GM12878 (cell line): ENCODE measurements around the gene APOLD1. TPM values are rescaled to one million over a fixed set of nuclear protein-coding genes. Genes with fewer than 3 reads are reported as not detected.

ENCODE experiments used
- ATF7 ChIP-seq: fragments of 450-650 bp; IDR thresholded peaks from 2 replicates; pipeline ENCODE4 v1.6.1; 2016; ENCODE audit warnings: low read depth, mild to moderate bottlenecking
- BRCA1 ChIP-seq: IDR thresholded peaks from 2 replicates; pipeline ENCODE4 v1.6.1; 2011; ENCODE audit warnings: low read depth, low read length, improper control_type of control experiment
- CREB1 ChIP-seq: IDR thresholded peaks from 2 replicates; pipeline ENCODE4 v1.6.1; 2012; ENCODE audit warnings: low read depth, mild to moderate bottlenecking, inconsistent platforms
- JUND ChIP-seq: IDR thresholded peaks from 2 replicates; pipeline ENCODE4 v1.6.1; 2012; ENCODE audit warnings: low read depth, mild to moderate bottlenecking, low read length, improper control_type of control experiment, moderate library complexity
- MTA3 ChIP-seq: IDR thresholded peaks from 2 replicates; pipeline ENCODE4 v1.6.1; 2012; ENCODE audit warnings: low read length, inconsistent platforms, borderline replicate concordance
- POLR2A ChIP-seq: IDR thresholded peaks from 2 replicates; pipeline ENCODE4 v1.6.1; 2011; ENCODE audit warnings: low read depth, mild to moderate bottlenecking, low read length
- POLR2AphosphoS2 ChIP-seq: IDR thresholded peaks from 2 replicates; pipeline ENCODE4 v1.6.1; 2011; ENCODE audit warnings: low read depth, mild to moderate bottlenecking, low read length, improper control_type of control experiment, moderate library complexity
- RAD51 ChIP-seq: fragments of 450-650 bp; IDR thresholded peaks from 2 replicates; pipeline ENCODE4 v1.6.1; 2016; ENCODE audit warnings: moderate library complexity, mild to moderate bottlenecking, inconsistent platforms
- RFX5 ChIP-seq: IDR thresholded peaks from 2 replicates; pipeline ENCODE4 v1.6.1; 2011; ENCODE audit warnings: low read depth, low read length, improper control_type of control experiment
- SP1 ChIP-seq: IDR thresholded peaks from one replicate; pipeline ENCODE4 v1.6.1; 2011; ENCODE audit warnings: low read depth, low read length
- TBL1XR1 ChIP-seq: IDR thresholded peaks from 2 replicates; pipeline ENCODE4 v1.6.1; 2012; ENCODE audit warnings: low read depth, low read length, improper control_type of control experiment
- TCF7 ChIP-seq: IDR thresholded peaks from 2 replicates; pipeline ENCODE4 v1.6.1; 2014; ENCODE audit warnings: antibody characterized with exemption, borderline replicate concordance
- WRNIP1 ChIP-seq: IDR thresholded peaks from 2 replicates; pipeline ENCODE4 v1.6.1; 2011; ENCODE audit warnings: low read depth, low read length, improper control_type of control experiment, borderline replicate concordance
- ZNF207 ChIP-seq: fragments of 450-650 bp; IDR thresholded peaks from 2 replicates; pipeline ENCODE4 v1.6.1; 2014; ENCODE audit warnings: antibody characterized with exemption, mild to moderate bottlenecking, borderline replicate concordance
- polyA plus RNA-seq, 11 experiments: library from polyadenylated mRNA; depleted of rRNA in 4 of 11; unstranded in 6 of 11; stranded (reverse) in 5 of 11; fragments of >200 nt; fragmentation: Nextera tagmentation in 4 of 11; fragmentation: Illumina TruSeq in 1 of 11; extraction: Ambion mirVana in 4 of 11; extraction: Trizol in 1 of 11; gene quantifications; 1 replicate in 1 of 11; 2 replicates in 10 of 11; pipeline versions ENCODE4 v1.2.1 to v1.2.3, GENCODE V29; 2011 to 2016; ENCODE audit warnings: inconsistent platforms in 2 of 11, missing spikeins in 2 of 11, low read depth in 1 of 11
- total RNA-seq, 4 experiments: library from RNA; depleted of rRNA in 3 of 4; stranded (reverse); fragments of >200 nt in 3 of 4; fragmentation: Illumina TruSeq in 1 of 4; extraction: Trizol in 1 of 4; gene quantifications; 2 replicates each; pipeline versions ENCODE4 v1.2.1 to v1.2.3, GENCODE V29; 2013 to 2021
- TF ChIP-seq, protein P1 (sequence below): fragments of 450-650 bp; formaldehyde crosslinking; IDR thresholded peaks from 2 replicates; pipeline ENCODE4 v1.4.0; 2022; ENCODE audit warnings: mild to moderate bottlenecking, moderate library complexity
- TF ChIP-seq, protein P2 (sequence below): IDR thresholded peaks from 2 replicates; pipeline ENCODE4 v1.6.1; 2011; ENCODE audit warnings: mild to moderate bottlenecking, low read depth, low read length, moderate library complexity; ENCODE audit not compliant: insufficient replicate concordance
- TF ChIP-seq, protein P3 (sequence below): fragments of 450-650 bp; IDR thresholded peaks from 2 replicates; pipeline ENCODE4 v1.6.1; 2016; ENCODE audit warnings: mild to moderate bottlenecking, moderate library complexity, borderline replicate concordance
- TF ChIP-seq, protein P4 (sequence below): IDR thresholded peaks from 2 replicates; pipeline ENCODE4 v1.6.1; 2011; ENCODE audit warnings: borderline replicate concordance, low read depth, mild to moderate bottlenecking, moderate library complexity, mixed read lengths, low read length; ENCODE audit not compliant: insufficient read depth; ENCODE audit errors: extremely low read length

The APOLD1 gene
- total and polyA plus RNA-seq, 10 of the 15 experiments (the other 5 are each of a cell fraction or from before 2014, with no cell fraction given) = 1.1 to 8.9 (median 4.2) TPM

DNA sequence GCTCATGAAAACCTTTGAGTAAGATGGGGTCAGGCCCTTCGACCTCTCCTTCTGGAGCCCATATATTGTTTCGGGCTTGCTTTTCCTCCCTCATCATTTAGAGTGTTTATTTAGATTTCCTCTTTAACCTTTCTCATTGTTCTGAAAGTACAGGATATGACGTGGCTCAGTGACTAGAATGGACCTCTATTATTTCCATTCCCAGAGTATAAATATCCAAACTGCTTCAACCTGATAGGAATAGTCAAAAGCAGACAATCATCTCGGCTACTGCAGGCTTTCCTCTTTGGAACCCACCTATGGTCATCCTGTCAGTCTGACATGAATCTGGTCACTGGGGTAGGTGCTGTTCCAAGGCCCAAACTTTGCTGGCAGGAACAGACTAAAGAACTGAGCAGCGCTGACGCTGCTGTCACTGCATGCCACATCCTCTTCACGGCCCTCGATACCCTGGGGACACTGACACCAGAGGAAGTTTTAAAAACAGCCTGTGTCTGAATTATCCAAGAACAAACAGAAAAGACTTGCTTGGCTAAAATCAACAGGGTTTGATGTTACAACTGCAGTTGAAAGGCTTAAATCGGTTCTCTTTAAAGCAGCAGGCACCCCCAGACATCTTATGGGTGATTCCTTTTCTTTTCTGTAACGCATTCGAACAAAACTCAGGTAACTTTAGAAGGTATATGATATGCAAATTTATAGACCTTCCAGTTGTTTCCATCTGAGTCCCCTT, 22.7 kb downstream of the APOLD1 start (continued):
- TF ChIP-seq WRNIP1 (no peak), POLR2A (peak; percentile 48; the same call in 1 of the 2 replicates), SP1 (peak; percentile 15), MTA3 (no peak), BRCA1 (no peak), ZNF207 (0 out of 2 replicates have a peak, but pooled peaks have one; percentile 12), ATF7 (peak; percentile 28), CREB1 (peak; percentile 69; the same call in 1 of the 2 replicates), TCF7 (no peak; the same call in 1 of the 2 replicates), TBL1XR1 (no peak), RFX5 (no peak), JUND (no peak), POLR2AphosphoS2 (no peak), RAD51 (peak; percentile 7; the same call in 1 of the 2 replicates)
- TF ChIP-seq, protein P1, sequence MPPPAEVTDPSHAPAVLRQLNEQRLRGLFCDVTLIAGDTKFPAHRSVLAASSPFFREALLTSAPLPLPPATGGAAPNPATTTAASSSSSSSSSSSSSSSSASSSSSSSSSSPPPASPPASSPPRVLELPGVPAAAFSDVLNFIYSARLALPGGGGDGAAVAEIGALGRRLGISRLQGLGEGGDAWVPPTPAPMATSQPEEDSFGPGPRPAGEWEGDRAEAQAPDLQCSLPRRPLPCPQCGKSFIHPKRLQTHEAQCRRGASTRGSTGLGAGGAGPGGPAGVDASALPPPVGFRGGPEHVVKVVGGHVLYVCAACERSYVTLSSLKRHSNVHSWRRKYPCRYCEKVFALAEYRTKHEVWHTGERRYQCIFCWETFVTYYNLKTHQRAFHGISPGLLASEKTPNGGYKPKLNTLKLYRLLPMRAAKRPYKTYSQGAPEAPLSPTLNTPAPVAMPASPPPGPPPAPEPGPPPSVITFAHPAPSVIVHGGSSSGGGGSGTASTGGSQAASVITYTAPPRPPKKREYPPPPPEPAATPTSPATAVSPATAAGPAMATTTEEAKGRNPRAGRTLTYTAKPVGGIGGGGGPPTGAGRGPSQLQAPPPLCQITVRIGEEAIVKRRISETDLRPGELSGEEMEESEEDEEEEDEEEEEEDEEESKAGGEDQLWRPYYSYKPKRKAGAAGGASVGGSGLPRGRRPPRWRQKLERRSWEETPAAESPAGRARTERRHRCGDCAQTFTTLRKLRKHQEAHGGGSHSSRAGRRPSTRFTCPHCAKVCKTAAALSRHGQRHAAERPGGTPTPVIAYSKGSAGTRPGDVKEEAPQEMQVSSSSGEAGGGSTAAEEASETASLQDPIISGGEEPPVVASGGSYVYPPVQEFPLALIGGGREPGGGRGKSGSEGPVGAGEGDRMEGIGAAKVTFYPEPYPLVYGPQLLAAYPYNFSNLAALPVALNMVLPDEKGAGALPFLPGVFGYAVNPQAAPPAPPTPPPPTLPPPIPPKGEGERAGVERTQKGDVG (CRISPR knock-in tag) = no peak
- TF ChIP-seq, protein P2, sequence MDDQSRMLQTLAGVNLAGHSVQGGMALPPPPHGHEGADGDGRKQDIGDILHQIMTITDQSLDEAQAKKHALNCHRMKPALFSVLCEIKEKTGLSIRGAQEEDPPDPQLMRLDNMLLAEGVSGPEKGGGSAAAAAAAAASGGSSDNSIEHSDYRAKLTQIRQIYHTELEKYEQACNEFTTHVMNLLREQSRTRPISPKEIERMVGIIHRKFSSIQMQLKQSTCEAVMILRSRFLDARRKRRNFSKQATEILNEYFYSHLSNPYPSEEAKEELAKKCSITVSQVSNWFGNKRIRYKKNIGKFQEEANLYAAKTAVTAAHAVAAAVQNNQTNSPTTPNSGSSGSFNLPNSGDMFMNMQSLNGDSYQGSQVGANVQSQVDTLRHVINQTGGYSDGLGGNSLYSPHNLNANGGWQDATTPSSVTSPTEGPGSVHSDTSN = peak; percentile 57
- TF ChIP-seq, protein P3, sequence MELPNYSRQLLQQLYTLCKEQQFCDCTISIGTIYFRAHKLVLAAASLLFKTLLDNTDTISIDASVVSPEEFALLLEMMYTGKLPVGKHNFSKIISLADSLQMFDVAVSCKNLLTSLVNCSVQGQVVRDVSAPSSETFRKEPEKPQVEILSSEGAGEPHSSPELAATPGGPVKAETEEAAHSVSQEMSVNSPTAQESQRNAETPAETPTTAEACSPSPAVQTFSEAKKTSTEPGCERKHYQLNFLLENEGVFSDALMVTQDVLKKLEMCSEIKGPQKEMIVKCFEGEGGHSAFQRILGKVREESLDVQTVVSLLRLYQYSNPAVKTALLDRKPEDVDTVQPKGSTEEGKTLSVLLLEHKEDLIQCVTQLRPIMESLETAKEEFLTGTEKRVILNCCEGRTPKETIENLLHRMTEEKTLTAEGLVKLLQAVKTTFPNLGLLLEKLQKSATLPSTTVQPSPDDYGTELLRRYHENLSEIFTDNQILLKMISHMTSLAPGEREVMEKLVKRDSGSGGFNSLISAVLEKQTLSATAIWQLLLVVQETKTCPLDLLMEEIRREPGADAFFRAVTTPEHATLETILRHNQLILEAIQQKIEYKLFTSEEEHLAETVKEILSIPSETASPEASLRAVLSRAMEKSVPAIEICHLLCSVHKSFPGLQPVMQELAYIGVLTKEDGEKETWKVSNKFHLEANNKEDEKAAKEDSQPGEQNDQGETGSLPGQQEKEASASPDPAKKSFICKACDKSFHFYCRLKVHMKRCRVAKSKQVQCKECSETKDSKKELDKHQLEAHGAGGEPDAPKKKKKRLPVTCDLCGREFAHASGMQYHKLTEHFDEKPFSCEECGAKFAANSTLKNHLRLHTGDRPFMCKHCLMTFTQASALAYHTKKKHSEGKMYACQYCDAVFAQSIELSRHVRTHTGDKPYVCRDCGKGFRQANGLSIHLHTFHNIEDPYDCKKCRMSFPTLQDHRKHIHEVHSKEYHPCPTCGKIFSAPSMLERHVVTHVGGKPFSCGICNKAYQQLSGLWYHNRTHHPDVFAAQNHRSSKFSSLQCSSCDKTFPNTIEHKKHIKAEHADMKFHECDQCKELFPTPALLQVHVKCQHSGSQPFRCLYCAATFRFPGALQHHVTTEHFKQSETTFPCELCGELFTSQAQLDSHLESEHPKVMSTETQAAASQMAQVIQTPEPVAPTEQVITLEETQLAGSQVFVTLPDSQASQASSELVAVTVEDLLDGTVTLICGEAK = peak; percentile 39; the same call in 1 of the 2 replicates
- TF ChIP-seq, protein P4, sequence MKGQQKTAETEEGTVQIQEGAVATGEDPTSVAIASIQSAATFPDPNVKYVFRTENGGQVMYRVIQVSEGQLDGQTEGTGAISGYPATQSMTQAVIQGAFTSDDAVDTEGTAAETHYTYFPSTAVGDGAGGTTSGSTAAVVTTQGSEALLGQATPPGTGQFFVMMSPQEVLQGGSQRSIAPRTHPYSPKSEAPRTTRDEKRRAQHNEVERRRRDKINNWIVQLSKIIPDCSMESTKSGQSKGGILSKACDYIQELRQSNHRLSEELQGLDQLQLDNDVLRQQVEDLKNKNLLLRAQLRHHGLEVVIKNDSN = no peak
